Measurements from ENCODE around the gene SEC16A.

SEC16A gene

GRCh38 chr9:136455043-136456002 lies 27.5 kb downstream of the SEC16A start:
- Histone ChIP-seq H3K4me1 (ENCODE audit: control insufficient read depth, insufficient read depth, low read length) (no peaks in the 10 kb centered on the region), H3K36me3 (ENCODE audit: control insufficient read depth in 2 of 2, insufficient read depth in 2 of 2, low read length in 2 of 2) (peaks cover 66 to 67% of the 10 kb centered on the region in 2 donors), H3K9ac (ENCODE audit: low read length in 2 of 2) (no peak overlapping the region), H3K4me3 (ENCODE audit: low read length in 2 of 2) (no peak overlapping the region), H3K27me3 (ENCODE audit: control insufficient read depth in 1 of 2, insufficient read depth in 2 of 2, low read length in 2 of 2) (no peaks in the 10 kb centered on the region), H3K27ac (ENCODE audit: low read length) (no peak overlapping the region), H3K9me3 (ENCODE audit: control insufficient read depth in 2 of 2, low read length in 2 of 2) (no peaks in the 10 kb centered on the region)

GRCh38 chr9:136454026-136454796 lies 28.6 kb downstream of the SEC16A start:
- Histone ChIP-seq H3K9me3 (ENCODE audit: control insufficient read depth in 2 of 2, low read length in 2 of 2) (no peaks in the 10 kb centered on the region), H3K36me3 (ENCODE audit: control insufficient read depth in 2 of 2, insufficient read depth in 2 of 2, low read length in 2 of 2) (peaks cover 64 to 67% of the 10 kb centered on the region in 2 donors), H3K4me3 (ENCODE audit: low read length in 2 of 2) (no peak overlapping the region), H3K27me3 (ENCODE audit: control insufficient read depth in 1 of 2, insufficient read depth in 2 of 2, low read length in 2 of 2) (no peaks in the 10 kb centered on the region), H3K4me1 (ENCODE audit: control insufficient read depth, insufficient read depth, low read length) (no peaks in the 10 kb centered on the region), H3K27ac (ENCODE audit: low read length) (no peak overlapping the region), H3K9ac (ENCODE audit: low read length in 2 of 2) (no peak overlapping the region)

GRCh38 chr9:136453326-136453725 lies 29.5 kb downstream of the SEC16A start:
- peaks cover 65 to 66% of the 10 kb centered on the region in 2 donors for H3K36me3 ChIP-seq (ENCODE audit: control insufficient read depth in 2 of 2, insufficient read depth in 2 of 2, low read length in 2 of 2)
- no peak overlapping the region for H3K27ac ChIP-seq (ENCODE audit: low read length)
- H3K9ac ChIP-seq (ENCODE audit: low read length in 2 of 2), result no peak overlapping the region
- H3K4me1 ChIP-seq (ENCODE audit: control insufficient read depth, insufficient read depth, low read length), result no peaks in the 10 kb centered on the region
- no peaks in the 10 kb centered on the region for H3K9me3 ChIP-seq (ENCODE audit: control insufficient read depth in 2 of 2, low read length in 2 of 2)
- no peaks in the 10 kb centered on the region for H3K27me3 ChIP-seq (ENCODE audit: control insufficient read depth in 1 of 2, insufficient read depth in 2 of 2, low read length in 2 of 2)
- no peak overlapping the region for H3K4me3 ChIP-seq (ENCODE audit: low read length in 2 of 2)

GRCh38 chr9:136451221-136451877 lies 31.5 kb downstream of the SEC16A start:
- Histone ChIP-seq H3K9ac (ENCODE audit: low read length in 2 of 2) (no peak overlapping the region), H3K27ac (ENCODE audit: low read length) (no peak overlapping the region), H3K27me3 (ENCODE audit: control insufficient read depth in 1 of 2, insufficient read depth in 2 of 2, low read length in 2 of 2) (no peaks in the 10 kb centered on the region), H3K4me3 (ENCODE audit: low read length in 2 of 2) (no peak overlapping the region), H3K4me1 (ENCODE audit: control insufficient read depth, insufficient read depth, low read length) (no peaks in the 10 kb centered on the region), H3K36me3 (ENCODE audit: control insufficient read depth in 2 of 2, insufficient read depth in 2 of 2, low read length in 2 of 2) (peaks cover 70 to 71% of the 10 kb centered on the region in 2 donors), H3K9me3 (ENCODE audit: control insufficient read depth in 2 of 2, low read length in 2 of 2) (no peaks in the 10 kb centered on the region)

GRCh38 chr9:136448655-136449054 lies 34.2 kb downstream of the SEC16A start:
- no peaks in the 10 kb centered on the region for H3K27me3 ChIP-seq (ENCODE audit: control insufficient read depth in 1 of 2, insufficient read depth in 2 of 2, low read length in 2 of 2)
- no peaks in the 10 kb centered on the region for H3K9me3 ChIP-seq (ENCODE audit: control insufficient read depth in 2 of 2, low read length in 2 of 2)
- no peak overlapping the region for H3K27ac ChIP-seq (ENCODE audit: low read length)
- H3K36me3 ChIP-seq (ENCODE audit: control insufficient read depth in 2 of 2, insufficient read depth in 2 of 2, low read length in 2 of 2), result peaks cover 67 to 68% of the 10 kb centered on the region in 2 donors
- H3K4me1 ChIP-seq (ENCODE audit: control insufficient read depth, insufficient read depth, low read length), result no peaks in the 10 kb centered on the region
- no peak overlapping the region for H3K4me3 ChIP-seq (ENCODE audit: low read length in 2 of 2)
- no peak overlapping the region for H3K9ac ChIP-seq (ENCODE audit: low read length in 2 of 2)

- Histone ChIP-seq H3K9me3 (ENCODE audit: control insufficient read depth in 2 of 2, low read length in 2 of 2) (no peaks in the 10 kb centered on the region), H3K27ac (ENCODE audit: low read length) (no peak overlapping the region), H3K4me1 (ENCODE audit: control insufficient read depth, insufficient read depth, low read length) (no peaks in the 10 kb centered on the region), H3K4me3 (ENCODE audit: low read length in 2 of 2) (no peak overlapping the region), H3K27me3 (ENCODE audit: control insufficient read depth in 1 of 2, insufficient read depth in 2 of 2, low read length in 2 of 2) (no peaks in the 10 kb centered on the region), H3K9ac (ENCODE audit: low read length in 2 of 2) (no peak overlapping the region), H3K36me3 (ENCODE audit: control insufficient read depth in 2 of 2, insufficient read depth in 2 of 2, low read length in 2 of 2) (peaks cover 68 to 71% of the 10 kb centered on the region in 2 donors)
Measured at GRCh38 chr9:136447173-136447778, 35.6 kb downstream of the SEC16A start.

- Histone ChIP-seq H3K9ac (ENCODE audit: low read length in 2 of 2) (no peak overlapping the region), H3K4me3 (ENCODE audit: low read length in 2 of 2) (no peak overlapping the region), H3K4me1 (ENCODE audit: control insufficient read depth, insufficient read depth, low read length) (no peaks in the 10 kb centered on the region), H3K9me3 (ENCODE audit: control insufficient read depth in 2 of 2, low read length in 2 of 2) (no peaks in the 10 kb centered on the region), H3K27me3 (ENCODE audit: control insufficient read depth in 1 of 2, insufficient read depth in 2 of 2, low read length in 2 of 2) (no peaks in the 10 kb centered on the region), H3K27ac (ENCODE audit: low read length) (no peak overlapping the region), H3K36me3 (ENCODE audit: control insufficient read depth in 2 of 2, insufficient read depth in 2 of 2, low read length in 2 of 2) (peaks cover 65 to 78% of the 10 kb centered on the region in 2 donors)
Measured at GRCh38 chr9:136445799-136446198, 37.0 kb downstream of the SEC16A start.

GRCh38 chr9:136444102-136444501 lies 38.7 kb downstream of the SEC16A start:
- Histone ChIP-seq H3K9me3 (ENCODE audit: control insufficient read depth in 2 of 2, low read length in 2 of 2) (no peaks in the 10 kb centered on the region), H3K27ac (ENCODE audit: low read length) (no peak overlapping the region), H3K27me3 (ENCODE audit: control insufficient read depth in 1 of 2, insufficient read depth in 2 of 2, low read length in 2 of 2) (no peaks in the 10 kb centered on the region), H3K4me1 (ENCODE audit: control insufficient read depth, insufficient read depth, low read length) (peaks cover 6% of the 10 kb centered on the region), H3K4me3 (ENCODE audit: low read length in 2 of 2) (no peak overlapping the region), H3K9ac (ENCODE audit: low read length in 2 of 2) (no peak overlapping the region), H3K36me3 (ENCODE audit: control insufficient read depth in 2 of 2, insufficient read depth in 2 of 2, low read length in 2 of 2) (peaks cover 56 to 66% of the 10 kb centered on the region in 2 donors)

GRCh38 chr9:136443687-136444086 lies 39.2 kb downstream of the SEC16A start:
- Histone ChIP-seq H3K9me3 (ENCODE audit: control insufficient read depth in 2 of 2, low read length in 2 of 2) (no peaks in the 10 kb centered on the region), H3K4me3 (ENCODE audit: low read length in 2 of 2) (no peak overlapping the region), H3K27ac (ENCODE audit: low read length) (no peak overlapping the region), H3K9ac (ENCODE audit: low read length in 2 of 2) (no peak overlapping the region), H3K36me3 (ENCODE audit: control insufficient read depth in 2 of 2, insufficient read depth in 2 of 2, low read length in 2 of 2) (peaks cover 52 to 62% of the 10 kb centered on the region in 2 donors), H3K4me1 (ENCODE audit: control insufficient read depth, insufficient read depth, low read length) (peaks cover 10% of the 10 kb centered on the region), H3K27me3 (ENCODE audit: control insufficient read depth in 1 of 2, insufficient read depth in 2 of 2, low read length in 2 of 2) (no peaks in the 10 kb centered on the region)

- H3K36me3 ChIP-seq (ENCODE audit: control insufficient read depth in 2 of 2, insufficient read depth in 2 of 2, low read length in 2 of 2), result peaks cover 47 to 61% of the 10 kb centered on the region in 2 donors
- no peak overlapping the region for H3K4me3 ChIP-seq (ENCODE audit: low read length in 2 of 2)
- H3K9me3 ChIP-seq (ENCODE audit: control insufficient read depth in 2 of 2, low read length in 2 of 2), result no peaks in the 10 kb centered on the region
- H3K27me3 ChIP-seq (ENCODE audit: control insufficient read depth in 1 of 2, insufficient read depth in 2 of 2, low read length in 2 of 2), result no peaks in the 10 kb centered on the region
- no peak overlapping the region for H3K9ac ChIP-seq (ENCODE audit: low read length in 2 of 2)
- H3K4me1 ChIP-seq (ENCODE audit: control insufficient read depth, insufficient read depth, low read length), result peaks cover 16% of the 10 kb centered on the region
- no peak overlapping the region for H3K27ac ChIP-seq (ENCODE audit: low read length)
Measured at GRCh38 chr9:136443087-136443486, 39.8 kb downstream of the SEC16A start.

Measured in stomach smooth muscle (tissue), 2 donors.